Endothelial cell of umbilical vein (primary cell): ENCODE data around the gene CERK. TPM values are rescaled to one million over a fixed set of nuclear protein-coding genes. Genes with fewer than 3 reads are reported as not detected.

ENCODE experiments used
- BruUV-seq: library from RNA; stranded (reverse); fragments of 400-500 nt; replicated peaks from 2 replicates; lab custom pipeline; 2021; lab: Mats Ljungman, UMichigan
- CTCF ChIA-PET: fragments of 300-600, 350-600 bp; sonication (Branson Sonifier 250); formaldehyde crosslinking; loops from one replicate; lab custom pipeline; 2021; ENCODE audit warnings: antibody characterized with exemption, inconsistent platforms; lab: Charles Lee
- POLR2A ChIA-PET: fragments of 300-600, 350-600 bp; sonication (Branson Sonifier 250); formaldehyde crosslinking; loops from one replicate; lab custom pipeline; 2021; ENCODE audit warnings: antibody characterized with exemption, inconsistent platforms; lab: Charles Lee
- DNase-seq: peaks from one replicate; pipeline ENCODE4 v3.0.0-alpha.2; 2011; ENCODE audit warnings: low read depth, low spot score
- FAIRE-seq: peaks from 2 replicates; lab custom pipeline; 2011; peaks lifted over from hg19 to GRCh38; lab: Jason Lieb, UNC
- H2AFZ ChIP-seq: 2 replicates; pipeline ENCODE4 v1.6.0; 2012; ENCODE audit warnings: low read depth, low read length, control low read depth, inconsistent platforms
- H3K27ac ChIP-seq: 2 replicates; pipeline ENCODE4 v1.5.1; 2011; ENCODE audit warnings: low read depth, mild to moderate bottlenecking, control low read depth, low read length, moderate library complexity; ENCODE audit not compliant: insufficient read depth
- H3K27me3 ChIP-seq, 2 experiments: 2 replicates each; pipeline versions ENCODE4 v1.6.0 to v1.6.1; 2011; ENCODE audit warnings: low read length in 2 of 2, mixed read lengths in 1 of 2; ENCODE audit not compliant: control insufficient read depth in 2 of 2, insufficient read depth in 2 of 2
- H3K36me3 ChIP-seq, 2 experiments: 2 replicates in 1 of 2; 3 replicates in 1 of 2; pipeline ENCODE4 v1.5.1; 2011; ENCODE audit warnings: low read length in 2 of 2, mild to moderate bottlenecking in 1 of 2, moderate library complexity in 1 of 2; ENCODE audit not compliant: control insufficient read depth in 2 of 2, insufficient read depth in 2 of 2; ENCODE audit errors: extremely low read depth in 1 of 2
- H3K4me1 ChIP-seq: 3 replicates; pipeline ENCODE4 v1.5.1; 2011; ENCODE audit warnings: mild to moderate bottlenecking, low read length; ENCODE audit not compliant: control insufficient read depth, insufficient read depth; ENCODE audit errors: extremely low read depth
- H3K4me2 ChIP-seq: 2 replicates; pipeline ENCODE4 v1.6.1; 2011; ENCODE audit warnings: low read length, control low read depth, mixed read lengths; ENCODE audit not compliant: insufficient read depth
- H3K4me3 ChIP-seq, 3 experiments: fragments of 200-600 bp in 1 of 3; sonication (generic), shearing (Covaris generic) in 1 of 3; replicated peaks in 1 of 3; 2 replicates each; pipeline ENCODE4 v1.5.1; 2011 to 2016; ENCODE audit warnings: control low read depth in 3 of 3, low read length in 3 of 3, mild to moderate bottlenecking in 2 of 3, inconsistent platforms in 1 of 3, low read depth in 1 of 3, moderate library complexity in 1 of 3; ENCODE audit not compliant: insufficient read depth in 1 of 3
- H3K79me2 ChIP-seq: 2 replicates; pipeline ENCODE4 v1.6.0; 2012; ENCODE audit warnings: low read length, inconsistent platforms; ENCODE audit not compliant: control insufficient read depth, insufficient read depth
- H3K9ac ChIP-seq: replicated peaks from 2 replicates; pipeline ENCODE3; 2011; ENCODE audit warnings: low read length, control low read depth; ENCODE audit not compliant: insufficient read depth; ENCODE audit errors: extremely low read depth
- H3K9me1 ChIP-seq: replicated peaks from 3 replicates; pipeline ENCODE4 v1.6.0; 2011; ENCODE audit warnings: mild to moderate bottlenecking, low read length; ENCODE audit not compliant: control insufficient read depth, insufficient read depth; ENCODE audit errors: extremely low read depth
- H3K9me3 ChIP-seq: replicated peaks from 2 replicates; pipeline ENCODE4 v1.5.1; 2012; ENCODE audit warnings: low read length, inconsistent platforms; ENCODE audit not compliant: control insufficient read depth, insufficient read depth
- H4K20me1 ChIP-seq: replicated peaks from 2 replicates; pipeline ENCODE3; 2011; ENCODE audit warnings: mild to moderate bottlenecking, low read length; ENCODE audit not compliant: control insufficient read depth, insufficient read depth; ENCODE audit errors: extremely low read depth
- CTCF ChIP-seq, 2 donors: IDR thresholded peaks; 1 replicate in 1 of 2; 2 replicates in 1 of 2; pipeline ENCODE4 v1.5.1; 2011; ENCODE audit warnings: low read length in 2 of 2, mild to moderate bottlenecking in 2 of 2, moderate library complexity in 2 of 2, control low read depth in 1 of 2, inconsistent platforms in 1 of 2, low read depth in 1 of 2; ENCODE audit not compliant: insufficient read depth in 1 of 2; ENCODE audit errors: extremely low read depth in 1 of 2
- EZH2 ChIP-seq: IDR thresholded peaks from 2 replicates; pipeline ENCODE4 v1.6.1; 2012; ENCODE audit warnings: borderline replicate concordance, low read depth, mild to moderate bottlenecking, moderate library complexity, low read length, inconsistent platforms; ENCODE audit not compliant: severe bottlenecking
- FOS ChIP-seq: IDR thresholded peaks from 2 replicates; pipeline ENCODE4 v1.6.1; 2011; ENCODE audit warnings: mild to moderate bottlenecking, low read length, moderate library complexity, borderline replicate concordance; ENCODE audit not compliant: insufficient read depth
- GATA2 ChIP-seq: IDR thresholded peaks from 2 replicates; pipeline ENCODE4 v1.7.0; 2011; ENCODE audit warnings: low read depth, mild to moderate bottlenecking, moderate library complexity, mixed read lengths, low read length; ENCODE audit not compliant: insufficient read length, insufficient read depth
- JUN ChIP-seq: IDR thresholded peaks from 2 replicates; pipeline ENCODE4 v1.6.1; 2011; ENCODE audit warnings: borderline replicate concordance, low read depth; ENCODE audit not compliant: insufficient read length, insufficient read depth
- MAX ChIP-seq: IDR thresholded peaks from 2 replicates; pipeline ENCODE4 v1.6.1; 2011; ENCODE audit not compliant: insufficient read depth, insufficient read length
- MYC ChIP-seq: IDR thresholded peaks from one replicate; pipeline ENCODE4 v1.6.1; 2011; ENCODE audit warnings: mild to moderate bottlenecking, low read depth, low read length
- POLR2A ChIP-seq: IDR thresholded peaks from 2 replicates; pipeline ENCODE4 v1.6.1; 2012; ENCODE audit warnings: low read depth, mild to moderate bottlenecking, control low read depth, low read length
- POLR2AphosphoS5 ChIP-seq: IDR thresholded peaks from 2 replicates; pipeline ENCODE4 v1.6.1; 2012; ENCODE audit warnings: low read depth, mild to moderate bottlenecking, control low read depth, low read length, moderate library complexity; ENCODE audit not compliant: insufficient read depth
- dilution Hi-C: fragments of 300-500 bp; cut with MboI; formaldehyde crosslinking; loops from one replicate; pipeline ENCODE4 v1.15.0; 2019; ENCODE audit warnings: low sequenced_read_pairs; ENCODE audit not compliant: extremely low pct_ligation_motif_present
- intact Hi-C: fragments of 100-400 bp; cut with micrococcal nuclease; formaldehyde crosslinking; loops from one replicate; pipeline ENCODE4 v1.10.0; 2022
- polyA plus RNA-seq, 4 experiments: library from polyadenylated mRNA; depleted of rRNA in 3 of 4; stranded (reverse) in 3 of 4; unstranded in 1 of 4; fragments of >200 nt; gene quantifications; 2 replicates each; pipeline versions ENCODE4 v1.2.1 to v1.2.3, GENCODE V29; 2011 to 2012; ENCODE audit warnings: missing spikeins in 1 of 4
- total RNA-seq: library from RNA; stranded (reverse); gene quantifications from 2 replicates; pipeline ENCODE4 v1.2.3, GENCODE V29; 2021

The CERK gene
- total and polyA plus RNA-seq, 2 donors (not counting 3 experiments of a cell fraction or from before 2014, with no cell fraction given): 61.1 to 88.0 TPM

GRCh38 chr22:46754826-46755225 is 16.8 kb upstream of the CERK start:
- POLR2A ChIA-PET: interaction anchor here (1.4 kb wide), 1 partner anchor 8 kb away, joined by 3 read pairs; the partner anchor contains the start of gene TBC1D22A
- dilution Hi-C loops: no loop called here
- DNase-seq (no peak), FAIRE-seq (no peak)
- Histone ChIP-seq H2AFZ (no peak overlapping the region), H3K27me3 (no peaks in the 10 kb centered on the region), H3K9me1 (no peaks in the 10 kb centered on the region), H3K9ac (no peak overlapping the region), H3K36me3 (no peaks in the 10 kb centered on the region), H4K20me1 (no peaks in the 10 kb centered on the region), H3K4me2 (no peak overlapping the region), H3K4me1 (peaks cover 46% of the 10 kb centered on the region), H3K4me3 (no peak overlapping the region), H3K79me2 (no peaks in the 10 kb centered on the region), H3K9me3 (no peaks in the 10 kb centered on the region), H3K27ac (no peak overlapping the region)
- TF ChIP-seq POLR2A: no peak
- no peak for TF ChIP-seq EZH2
- TF ChIP-seq CTCF (IDR thresholded peaks at IDR 0.05; ENCODE audit: extremely low read depth in 1 of 2, insufficient read depth in 1 of 2, low read depth in 1 of 2, low read length in 2 of 2): no peak
- BruUV-seq: no TSS peak
- CTCF ChIA-PET: interaction anchor here (1.6 to 2.4 kb wide), 2 partner anchors 15 to 19 kb away, joined by 8 to 9 read pairs; no protein-coding TSS in a partner anchor
- intact Hi-C loops: loop anchor here (1.0 kb wide), 3 partner anchors 7 to 37 kb away; partner anchors contain the start of gene TBC1D22A

- Histone ChIP-seq H3K4me3 (no peak overlapping the region), H3K9ac (peak overlapping the region; percentile 87), H3K9me1 (no peaks in the 10 kb centered on the region), H3K4me1 (peaks cover 52% of the 10 kb centered on the region), H3K36me3 (no peaks in the 10 kb centered on the region), H3K27ac (peak overlapping the region; percentile 95), H3K79me2 (no peaks in the 10 kb centered on the region), H3K27me3 (no peaks in the 10 kb centered on the region), H4K20me1 (no peaks in the 10 kb centered on the region), H3K4me2 (peak overlapping the region; percentile 57), H2AFZ (no peak overlapping the region), H3K9me3 (no peaks in the 10 kb centered on the region)
- no peak for TF ChIP-seq POLR2A
- TF ChIP-seq MYC: peak; percentile 87
- TF ChIP-seq FOS: peak; percentile 97
- TF ChIP-seq GATA2: peak; percentile 35
- peak; percentile 97 for TF ChIP-seq POLR2AphosphoS5
- peak; percentile 92 for TF ChIP-seq JUN
- no peak for TF ChIP-seq EZH2
- no peak for TF ChIP-seq CTCF (IDR thresholded peaks at IDR 0.05; ENCODE audit: extremely low read depth in 1 of 2, insufficient read depth in 1 of 2, low read depth in 1 of 2, low read length in 2 of 2)
- TF ChIP-seq MAX: peak; percentile 99
- CTCF ChIA-PET: interaction anchor here (0.9 to 2.4 kb wide), 3 partner anchors 8 to 19 kb away, joined by 4 to 9 read pairs (median 8); partner anchors contain the start of gene TBC1D22A
- intact Hi-C loops: loop anchor here (1.0 kb wide), 3 partner anchors 8 to 38 kb away; partner anchors contain the start of gene TBC1D22A
- FAIRE-seq: peak; percentile 100
- peak; percentile 99 for DNase-seq
- POLR2A ChIA-PET: interaction anchor here (1.4 kb wide), 1 partner anchor 8 kb away, joined by 3 read pairs; the partner anchor contains the start of gene TBC1D22A
- dilution Hi-C loops: no loop called here
- BruUV-seq: no TSS peak
These were observed 16.2 kb upstream of the CERK start for GRCh38 chr22:46754110-46754799.
